ENCODE data around the gene CHAC1.

Gene CHAC1

DNA sequence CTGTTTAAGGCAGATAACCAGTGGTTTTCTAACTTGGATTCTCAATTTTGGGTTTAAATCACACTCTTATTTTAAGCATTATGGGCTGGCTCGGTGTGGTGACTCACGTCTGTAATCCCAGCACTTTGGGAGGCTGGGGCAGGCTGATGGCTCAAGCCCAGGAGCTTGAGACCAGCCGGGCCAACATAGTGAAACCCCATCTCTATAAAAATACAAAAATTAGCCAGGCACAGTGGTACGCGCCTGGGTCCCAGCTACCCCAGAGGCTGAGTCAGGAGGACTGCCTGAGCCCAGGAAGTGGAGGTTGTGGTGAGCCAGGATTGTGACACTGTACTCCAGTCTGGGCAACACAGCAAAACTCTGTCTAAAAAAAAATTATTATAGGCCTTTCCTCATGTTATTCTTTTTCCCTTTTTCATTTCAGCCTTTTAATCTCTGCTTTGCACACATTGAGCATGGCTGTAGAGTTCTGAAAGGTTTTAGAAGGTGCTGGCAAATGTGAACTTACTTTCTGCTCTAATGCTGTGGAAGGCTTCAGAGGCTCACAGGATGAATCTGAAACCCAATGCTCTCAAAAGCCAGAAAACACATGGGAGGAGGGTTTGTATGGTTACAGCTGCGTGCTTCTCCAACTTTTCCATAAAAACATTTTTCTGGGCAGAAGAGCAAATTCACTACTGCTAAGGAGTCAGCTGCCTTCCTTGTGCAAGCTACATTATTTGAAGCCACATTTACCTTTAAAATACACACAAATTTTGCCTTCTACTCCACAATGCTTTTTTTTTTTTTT lies 32.5 kb downstream of the CHAC1 start:
- DNase-seq (ENCODE audit: low read depth in 3 of 3): no peak

DNA sequence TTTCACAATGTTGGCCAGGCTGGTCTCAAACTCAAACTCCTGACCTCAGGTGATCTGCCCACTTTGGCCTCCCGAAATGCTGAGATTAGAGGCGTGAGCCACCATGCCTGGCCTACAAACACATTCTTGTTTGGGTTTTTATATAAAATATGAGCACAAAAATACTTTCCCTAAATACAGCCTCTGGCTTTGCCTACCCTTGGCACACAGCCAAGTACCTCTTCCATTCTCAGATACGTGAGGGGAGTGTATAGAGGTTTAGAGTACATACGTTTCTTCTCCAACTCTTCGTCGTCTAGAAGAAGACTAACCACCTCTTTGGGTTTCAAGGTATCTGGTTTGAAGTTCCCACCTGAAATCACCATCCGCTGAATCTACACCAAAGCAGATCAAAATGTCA lies 33.5 kb downstream of the CHAC1 start:
- DNase-seq (ENCODE audit: low read depth in 3 of 3): no peak

DNA sequence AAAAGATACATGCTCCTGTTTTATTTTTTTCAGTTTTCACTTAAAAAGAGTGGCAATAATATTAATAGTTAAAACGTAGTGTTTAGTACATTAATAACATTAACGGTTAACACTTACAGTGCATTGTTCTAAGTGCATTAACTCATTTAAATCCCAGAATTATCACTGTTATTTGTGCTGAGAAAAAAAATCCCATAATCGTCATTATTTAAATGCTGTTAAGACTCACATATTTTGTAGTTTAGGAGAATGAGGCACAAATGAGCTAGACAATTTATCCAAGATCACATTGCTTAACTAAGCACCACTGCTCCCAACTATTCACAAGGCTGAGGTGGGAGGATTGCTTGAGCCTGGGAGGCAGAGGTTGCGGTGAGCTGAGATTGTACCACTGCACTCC lies 34.9 kb downstream of the CHAC1 start:
- no peak for DNase-seq (ENCODE audit: low read depth in 3 of 3)

GRCh38 chr15:40990080-40990479 lies 36.8 kb downstream of the CHAC1 start:
- DNase-seq (ENCODE audit: low read depth in 3 of 3): no peak

GRCh38 chr15:40990789-40991188 lies 37.5 kb downstream of the CHAC1 start:
- no peak for DNase-seq (ENCODE audit: low read depth in 3 of 3)

- DNase-seq (ENCODE audit: low read depth in 3 of 3): no peak
Measured at GRCh38 chr15:40991355-40991754, 38.1 kb downstream of the CHAC1 start.

- no peak for DNase-seq (ENCODE audit: low read depth in 3 of 3)
Measured at GRCh38 chr15:40992241-40992741, 39.0 kb downstream of the CHAC1 start.

- DNase-seq (ENCODE audit: low read depth in 3 of 3): no peak
Measured at GRCh38 chr15:40992825-40993224, 39.6 kb downstream of the CHAC1 start.

GRCh38 chr15:40995656-40996055 lies 42.4 kb downstream of the CHAC1 start:
- no peak for DNase-seq (ENCODE audit: low read depth in 3 of 3)

DNA sequence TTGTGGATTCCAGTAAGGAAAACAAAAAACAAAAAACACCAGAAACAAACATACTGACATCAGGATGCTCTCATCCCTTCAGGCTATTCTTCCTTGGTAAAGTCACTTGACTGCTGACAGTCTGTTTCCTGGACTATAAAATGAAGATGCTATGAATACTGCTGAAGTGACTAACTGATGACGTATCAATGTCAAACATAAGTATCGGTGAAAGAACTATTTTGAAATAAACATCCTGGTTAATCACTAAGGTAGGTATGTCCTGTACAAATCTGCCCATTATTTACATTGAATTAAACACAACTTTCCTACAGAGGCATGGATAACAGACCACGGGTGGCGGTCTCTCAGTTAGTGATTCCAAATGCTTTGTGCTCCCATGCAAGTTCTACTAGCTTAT lies 45.9 kb downstream of the CHAC1 start:
- no peak for DNase-seq (ENCODE audit: low read depth in 3 of 3)

GRCh38 chr15:41001524-41002214 lies 48.4 kb downstream of the CHAC1 start:
- DNase-seq (ENCODE audit: low read depth in 3 of 3): no peak

- no peak for DNase-seq (ENCODE audit: low read depth in 3 of 3)
Measured at GRCh38 chr15:41004490-41004889, 51.2 kb downstream of the CHAC1 start.

Data from stimulated activated CD4-positive, alpha-beta T cell treated with anti-CD3 and anti-CD28 coated beads, TNF-alpha, amount 100 ng/mL, for 4 hours (primary cell).